ENCODE measurements around the gene KCNMA1.

- TF ChIP-seq CTCF (IDR thresholded peaks at IDR 0.05 in 2 of 3, conservative IDR thresholded peaks at IDR 0.05 in 1 of 3; ENCODE audit: borderline replicate concordance in 1 of 3, insufficient read depth in 1 of 3, low read depth in 2 of 3, low read length in 2 of 3) (no peak), CBX3 (IDR thresholded peaks at IDR 0.05; ENCODE audit: low read depth) (no peak), POLR2A (IDR thresholded peaks at IDR 0.05; ENCODE audit: borderline replicate concordance, extremely low read depth, insufficient read depth, insufficient read length) (no peak), EZH2 (IDR thresholded peaks at IDR 0.05) (no peak), MAX (IDR thresholded peaks at IDR 0.05) (no peak), ZFX (IDR thresholded peaks at IDR 0.05) (no peak), JUND (IDR thresholded peaks at IDR 0.05) (no peak), ATF3 (IDR thresholded peaks at IDR 0.05) (no peak), EGR1 (IDR thresholded peaks at IDR 0.05; ENCODE audit: low read depth) (no peak), REST (IDR thresholded peaks at IDR 0.05; ENCODE audit: low read depth) (no peak), ZBTB33 (IDR thresholded peaks at IDR 0.05; ENCODE audit: extremely low read depth, insufficient replicate concordance, low read length) (no peak), POLR2AphosphoS5 (IDR thresholded peaks at IDR 0.05; ENCODE audit: low read depth, low read length) (no peak), YY1 (IDR thresholded peaks at IDR 0.05; ENCODE audit: extremely low read depth, insufficient replicate concordance, low read depth, low read length) (no peak)
These were observed 162.1 kb downstream of the KCNMA1 start for GRCh38 chr10:77475522-77475921.

Data from HCT116 (cell line).